Measurements from ENCODE around the gene ZNF428. TPM values are rescaled to one million over a fixed set of nuclear protein-coding genes. Genes with fewer than 3 reads are reported as not detected.

Gene ZNF428
- total RNA-seq, 1 donor = 25.0 TPM

DNA sequence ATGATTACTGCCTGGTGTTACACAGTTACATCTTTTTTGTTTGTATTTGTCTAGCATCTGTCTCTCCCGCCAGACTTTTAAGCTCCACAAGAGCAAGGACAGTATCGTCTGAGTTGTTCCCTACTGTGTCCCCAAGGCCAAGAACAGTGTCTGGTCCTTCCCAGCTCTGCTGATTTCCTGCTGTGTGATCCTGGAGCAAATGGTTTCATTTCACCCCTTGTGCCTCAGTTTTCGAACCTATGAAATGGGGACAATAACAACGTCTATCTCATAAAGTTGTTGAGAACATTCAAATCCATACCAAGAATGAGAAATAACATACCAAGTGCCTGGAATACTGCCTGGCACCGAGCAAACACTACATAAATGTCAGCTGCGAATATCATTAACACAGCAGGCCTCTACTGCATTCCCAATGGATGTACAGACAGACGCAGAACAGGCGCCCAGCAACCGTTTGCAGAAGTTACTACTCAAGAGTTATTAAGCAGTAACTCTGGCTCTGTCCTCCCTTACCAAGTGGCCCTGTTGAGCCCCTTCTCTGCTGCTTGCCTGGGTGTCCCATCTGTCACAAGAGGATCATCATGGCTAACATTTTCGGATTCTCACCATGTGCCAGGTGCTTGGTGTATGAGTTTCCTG lies 55.5 kb downstream of the ZNF428 start:
- no peak overlapping the region for H3K4me3 ChIP-seq (ENCODE audit: low read depth, low read length)
- DNase-seq (ENCODE audit: low read depth) = no peak
- TF ChIP-seq, protein P1, sequence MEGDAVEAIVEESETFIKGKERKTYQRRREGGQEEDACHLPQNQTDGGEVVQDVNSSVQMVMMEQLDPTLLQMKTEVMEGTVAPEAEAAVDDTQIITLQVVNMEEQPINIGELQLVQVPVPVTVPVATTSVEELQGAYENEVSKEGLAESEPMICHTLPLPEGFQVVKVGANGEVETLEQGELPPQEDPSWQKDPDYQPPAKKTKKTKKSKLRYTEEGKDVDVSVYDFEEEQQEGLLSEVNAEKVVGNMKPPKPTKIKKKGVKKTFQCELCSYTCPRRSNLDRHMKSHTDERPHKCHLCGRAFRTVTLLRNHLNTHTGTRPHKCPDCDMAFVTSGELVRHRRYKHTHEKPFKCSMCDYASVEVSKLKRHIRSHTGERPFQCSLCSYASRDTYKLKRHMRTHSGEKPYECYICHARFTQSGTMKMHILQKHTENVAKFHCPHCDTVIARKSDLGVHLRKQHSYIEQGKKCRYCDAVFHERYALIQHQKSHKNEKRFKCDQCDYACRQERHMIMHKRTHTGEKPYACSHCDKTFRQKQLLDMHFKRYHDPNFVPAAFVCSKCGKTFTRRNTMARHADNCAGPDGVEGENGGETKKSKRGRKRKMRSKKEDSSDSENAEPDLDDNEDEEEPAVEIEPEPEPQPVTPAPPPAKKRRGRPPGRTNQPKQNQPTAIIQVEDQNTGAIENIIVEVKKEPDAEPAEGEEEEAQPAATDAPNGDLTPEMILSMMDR (IDR thresholded peaks at IDR 0.05; ENCODE audit: insufficient read depth, low read depth, low read length) = no peak

DNA sequence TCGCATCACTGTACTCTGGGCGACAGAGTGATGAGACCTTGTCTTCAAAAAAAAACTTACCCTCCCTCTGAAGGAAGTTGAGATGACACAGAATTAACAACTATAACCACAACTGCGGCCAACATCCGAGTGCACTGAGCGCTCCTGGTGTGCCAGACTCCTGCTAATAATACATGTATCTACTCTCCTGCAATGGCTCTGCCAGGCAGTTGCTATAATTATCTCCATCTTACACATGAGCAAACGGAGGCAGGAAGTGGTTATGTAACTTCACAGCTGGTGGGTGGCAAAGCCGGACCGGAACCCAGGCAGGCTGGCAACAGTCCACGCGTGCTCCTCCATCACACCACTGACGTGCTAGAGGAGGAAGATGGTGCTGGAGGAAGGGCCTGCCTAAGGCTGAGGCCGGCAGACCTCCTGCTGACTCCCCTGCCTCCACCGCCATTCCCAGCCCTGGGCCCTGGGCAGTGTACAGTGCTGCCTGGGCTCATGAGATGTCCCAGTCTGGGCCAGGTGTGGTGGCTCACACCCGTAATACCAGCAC lies 56.7 kb downstream of the ZNF428 start:
- H3K4me3 ChIP-seq (ENCODE audit: low read depth, low read length) = no peak overlapping the region
- DNase-seq (ENCODE audit: low read depth) = peak; percentile 68
- TF ChIP-seq, protein P1 (IDR thresholded peaks at IDR 0.05; ENCODE audit: insufficient read depth, low read depth, low read length) = no peak

DNA sequence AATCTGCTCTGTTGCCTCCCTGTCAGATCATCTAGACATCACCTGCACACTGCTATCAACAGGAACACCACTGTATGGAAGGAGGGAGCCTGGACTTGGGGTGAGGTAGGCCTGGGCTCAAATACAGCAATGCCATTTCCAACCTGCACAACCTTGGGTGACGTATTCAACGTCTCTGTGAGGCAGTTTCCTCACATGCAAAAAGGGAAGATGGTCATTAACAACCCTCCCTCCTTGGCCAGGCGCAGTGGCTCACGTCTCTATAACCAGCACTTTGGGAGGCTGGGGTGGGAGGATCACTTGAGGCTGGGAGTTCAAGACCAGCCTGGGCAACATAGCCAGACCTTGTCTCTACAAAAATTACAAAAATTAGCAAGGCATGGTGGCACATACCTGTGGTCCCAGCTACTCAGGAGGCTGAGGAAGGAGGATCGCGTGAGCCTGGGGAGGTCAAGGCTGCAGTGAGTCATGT lies 57.2 kb downstream of the ZNF428 start:
- H3K4me3 ChIP-seq (ENCODE audit: low read depth, low read length) = no peak overlapping the region
- TF ChIP-seq, protein P1 (IDR thresholded peaks at IDR 0.05; ENCODE audit: insufficient read depth, low read depth, low read length) = no peak
- no peak for DNase-seq (ENCODE audit: low read depth)

DNA sequence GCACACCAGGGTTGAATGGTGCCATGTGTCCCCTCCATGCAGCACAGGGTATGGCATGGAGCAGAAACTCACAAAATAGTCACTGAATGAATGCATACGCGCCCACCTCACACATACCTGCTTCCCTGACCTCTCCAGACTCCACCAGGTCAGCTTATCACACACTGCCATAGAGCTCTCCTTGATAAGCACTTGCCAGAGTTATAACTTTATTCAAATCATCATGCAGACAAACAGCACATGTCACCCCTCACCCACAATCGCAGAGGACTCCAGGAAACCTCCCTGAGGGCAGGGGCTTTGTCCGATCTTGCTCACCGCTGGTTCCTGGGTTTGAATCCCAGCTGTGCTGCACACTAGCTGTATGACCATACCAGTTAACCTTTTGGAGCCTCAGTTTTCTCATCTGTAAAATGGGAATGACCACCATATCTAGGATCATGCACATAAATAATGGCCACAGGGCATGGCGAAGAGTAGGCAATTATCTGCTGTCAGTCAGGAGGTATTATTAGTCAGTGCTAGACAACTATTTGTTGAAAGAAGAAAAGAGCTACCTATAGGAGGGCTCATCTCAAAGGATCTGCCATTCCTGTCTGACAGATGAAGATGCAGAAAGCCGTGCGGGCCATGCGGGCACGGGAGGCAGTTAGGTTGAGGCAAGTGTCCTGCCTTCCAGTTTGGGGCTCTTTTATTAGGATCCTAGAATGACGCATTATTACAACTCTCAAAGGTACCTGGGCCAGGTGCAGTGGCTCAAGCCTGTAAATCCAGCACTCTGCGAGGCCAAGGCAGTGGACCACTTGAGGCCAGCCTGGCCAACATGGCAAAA lies 58.1 kb downstream of the ZNF428 start:
- no peak for DNase-seq (ENCODE audit: low read depth)
- TF ChIP-seq, protein P1 (IDR thresholded peaks at IDR 0.05; ENCODE audit: insufficient read depth, low read depth, low read length) = no peak
- no peak overlapping the region for H3K4me3 ChIP-seq (ENCODE audit: low read depth, low read length)

DNA sequence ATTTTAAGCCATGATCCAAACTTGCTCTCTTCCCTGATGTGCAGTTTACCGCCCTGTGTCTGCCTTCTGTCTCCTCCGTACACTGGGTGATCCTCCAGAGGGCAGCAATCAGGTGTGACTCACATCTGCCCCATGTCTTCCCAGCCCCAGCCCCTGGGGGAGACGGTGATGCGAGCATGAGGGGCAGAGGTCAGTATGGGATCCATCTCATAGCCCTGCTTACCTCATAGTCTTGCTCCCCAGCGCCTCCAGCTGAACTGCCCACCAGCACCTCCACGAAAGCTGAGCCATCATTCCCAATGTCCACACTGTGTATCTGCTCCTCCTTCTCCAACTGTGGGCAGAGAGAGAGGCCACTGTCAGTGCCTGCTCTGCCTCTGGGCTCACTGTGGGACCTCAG lies 58.7 kb downstream of the ZNF428 start:
- peak; percentile 12 for DNase-seq (ENCODE audit: low read depth)
- TF ChIP-seq, protein P1 (IDR thresholded peaks at IDR 0.05; ENCODE audit: insufficient read depth, low read depth, low read length) = no peak

More for the DNA sequence above, 58.7 kb downstream of the ZNF428 start:
- no peak overlapping the region for H3K4me3 ChIP-seq (ENCODE audit: low read depth, low read length)

Small RNA genes within 50 kb of the gene (small RNA-seq; reads per million reads assigned to genes)
- gene RN7SL368P = not detected

Other genes starting within 250 kb of the ZNF428 start
- gene TEX101, start 204.7 kb downstream of the ZNF428 start, total RNA-seq = not detected in 2 replicates
- 0.43 TPM in 1 of 2 replicates, not detected in the other for gene LYPD3, start 154.0 kb downstream of the ZNF428 start, total RNA-seq
- gene PHLDB3, start 114.9 kb downstream of the ZNF428 start, total RNA-seq = 8.7 and 13.4 TPM in 2 replicates
- 113 and 121 TPM in 2 replicates for gene ETHE1, start 92.4 kb downstream of the ZNF428 start, total RNA-seq
- gene ZNF575, start 86.4 kb downstream of the ZNF428 start, total RNA-seq = under 0.01 and 0.64 TPM in 2 replicates
- gene XRCC1, start 44.1 kb downstream of the ZNF428 start, total RNA-seq = 22.9 and 28.9 TPM in 2 replicates
- 3.5 TPM in 2 replicates for gene PINLYP, start 43.8 kb downstream of the ZNF428 start, total RNA-seq
- 27.7 and 35.4 TPM in 2 replicates for gene IRGQ, start 23.5 kb downstream of the ZNF428 start, total RNA-seq
- gene ZNF576, start 23.0 kb downstream of the ZNF428 start, total RNA-seq = 9.0 and 9.9 TPM in 2 replicates
- gene SRRM5, start 7.5 kb downstream of the ZNF428 start, total RNA-seq = under 0.01 TPM in 2 replicates
- 7.7 and 22.0 TPM in 2 replicates for gene CADM4, start 20.2 kb upstream of the ZNF428 start, total RNA-seq
- 56.6 and 76.3 TPM in 2 replicates for gene PLAUR, start 50.5 kb upstream of the ZNF428 start, total RNA-seq
- not detected in 2 replicates for gene IRGC, start 96.4 kb upstream of the ZNF428 start, total RNA-seq
- gene SMG9, start 135.3 kb upstream of the ZNF428 start, total RNA-seq = 13.0 and 14.5 TPM in 2 replicates
- 0.43 TPM in 1 of 2 replicates, not detected in the other for gene KCNN4, start 161.3 kb upstream of the ZNF428 start, total RNA-seq
- gene LYPD5, start 182.8 kb upstream of the ZNF428 start, total RNA-seq = under 0.01 and 0.43 TPM in 2 replicates
- gene ZNF283, start 207.7 kb upstream of the ZNF428 start, total RNA-seq = 10.6 and 29.8 TPM in 2 replicates

Measured in fibroblast of villous mesenchyme (primary cell).